ENCODE measurements around the gene KAT8.

DNA sequence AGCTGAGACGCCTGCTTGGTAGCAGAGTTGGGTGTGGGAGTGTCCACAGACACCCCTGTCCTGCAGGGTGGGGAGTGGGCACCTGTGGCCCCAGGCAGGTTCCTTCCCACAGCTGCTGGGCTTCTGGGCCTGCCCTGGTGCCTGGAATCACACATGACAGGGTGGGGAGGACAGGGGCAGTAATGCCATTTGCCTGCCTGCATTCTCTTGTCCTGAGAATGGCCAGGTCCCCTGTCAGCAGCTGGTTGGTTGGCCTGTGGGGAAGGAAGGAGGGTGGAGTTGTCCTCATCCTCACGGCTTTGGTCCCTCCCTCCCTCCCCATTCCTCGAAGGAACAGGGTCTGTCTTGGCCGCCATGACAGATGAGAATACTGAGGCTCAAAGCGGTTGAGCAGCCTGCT lies 33.9 kb upstream of the KAT8 start:
- TF ChIP-seq DPF2 (IDR thresholded peaks at IDR 0.05), result no peak
- TF ChIP-seq CBX5 (IDR thresholded peaks at IDR 0.05; ENCODE audit: low read depth), result no peak
- no peak for TF ChIP-seq BCL11A (IDR thresholded peaks at IDR 0.05; ENCODE audit: low read depth, low read length)
- TF ChIP-seq MEF2A (IDR thresholded peaks at IDR 0.05; ENCODE audit: insufficient read depth, low read depth, low read length), result no peak
- TF ChIP-seq, protein P1, sequence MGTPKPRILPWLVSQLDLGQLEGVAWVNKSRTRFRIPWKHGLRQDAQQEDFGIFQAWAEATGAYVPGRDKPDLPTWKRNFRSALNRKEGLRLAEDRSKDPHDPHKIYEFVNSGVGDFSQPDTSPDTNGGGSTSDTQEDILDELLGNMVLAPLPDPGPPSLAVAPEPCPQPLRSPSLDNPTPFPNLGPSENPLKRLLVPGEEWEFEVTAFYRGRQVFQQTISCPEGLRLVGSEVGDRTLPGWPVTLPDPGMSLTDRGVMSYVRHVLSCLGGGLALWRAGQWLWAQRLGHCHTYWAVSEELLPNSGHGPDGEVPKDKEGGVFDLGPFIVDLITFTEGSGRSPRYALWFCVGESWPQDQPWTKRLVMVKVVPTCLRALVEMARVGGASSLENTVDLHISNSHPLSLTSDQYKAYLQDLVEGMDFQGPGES (IDR thresholded peaks at IDR 0.05), result no peak
- no peak for TF ChIP-seq MTA2 (IDR thresholded peaks at IDR 0.05; ENCODE audit: low read depth)
- TF ChIP-seq CREM (IDR thresholded peaks at IDR 0.05; ENCODE audit: low read depth), result no peak
- TF ChIP-seq BACH1 (IDR thresholded peaks at IDR 0.05; ENCODE audit: borderline replicate concordance), result no peak
- TF ChIP-seq RAD21 (IDR thresholded peaks at IDR 0.05; ENCODE audit: insufficient read depth, low read depth, low read length), result no peak
- TF ChIP-seq MYC (IDR thresholded peaks at IDR 0.05; ENCODE audit: insufficient read depth, insufficient read length, insufficient replicate concordance, low read length, severe bottlenecking), result no peak
- no peak for TF ChIP-seq HCFC1 (IDR thresholded peaks at IDR 0.05; ENCODE audit: low read length)
- no peak for TF ChIP-seq ZNF274 (IDR thresholded peaks at IDR 0.05; ENCODE audit: insufficient read depth, insufficient read length)
- no peak for TF ChIP-seq USF2 (IDR thresholded peaks at IDR 0.05; ENCODE audit: borderline replicate concordance, low read depth, low read length)
- TF ChIP-seq, protein P2, sequence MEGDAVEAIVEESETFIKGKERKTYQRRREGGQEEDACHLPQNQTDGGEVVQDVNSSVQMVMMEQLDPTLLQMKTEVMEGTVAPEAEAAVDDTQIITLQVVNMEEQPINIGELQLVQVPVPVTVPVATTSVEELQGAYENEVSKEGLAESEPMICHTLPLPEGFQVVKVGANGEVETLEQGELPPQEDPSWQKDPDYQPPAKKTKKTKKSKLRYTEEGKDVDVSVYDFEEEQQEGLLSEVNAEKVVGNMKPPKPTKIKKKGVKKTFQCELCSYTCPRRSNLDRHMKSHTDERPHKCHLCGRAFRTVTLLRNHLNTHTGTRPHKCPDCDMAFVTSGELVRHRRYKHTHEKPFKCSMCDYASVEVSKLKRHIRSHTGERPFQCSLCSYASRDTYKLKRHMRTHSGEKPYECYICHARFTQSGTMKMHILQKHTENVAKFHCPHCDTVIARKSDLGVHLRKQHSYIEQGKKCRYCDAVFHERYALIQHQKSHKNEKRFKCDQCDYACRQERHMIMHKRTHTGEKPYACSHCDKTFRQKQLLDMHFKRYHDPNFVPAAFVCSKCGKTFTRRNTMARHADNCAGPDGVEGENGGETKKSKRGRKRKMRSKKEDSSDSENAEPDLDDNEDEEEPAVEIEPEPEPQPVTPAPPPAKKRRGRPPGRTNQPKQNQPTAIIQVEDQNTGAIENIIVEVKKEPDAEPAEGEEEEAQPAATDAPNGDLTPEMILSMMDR (IDR thresholded peaks at IDR 0.05 in 2 of 3, conservative IDR thresholded peaks at IDR 0.05 in 1 of 3; ENCODE audit: control insufficient read depth in 2 of 3, extremely low read depth in 1 of 3, insufficient read depth in 1 of 3, low read depth in 3 of 3, low read length in 3 of 3), result no peak

Data from GM12878 (cell line).